Measurements from ENCODE around the gene FOXN1. TPM values are rescaled to one million over a fixed set of nuclear protein-coding genes. Genes with fewer than 3 reads are reported as not detected.

Gene FOXN1
- total and polyA plus RNA-seq, 2 experiments from 2014 or later = 0.87 TPM; not detected in 1

DNA sequence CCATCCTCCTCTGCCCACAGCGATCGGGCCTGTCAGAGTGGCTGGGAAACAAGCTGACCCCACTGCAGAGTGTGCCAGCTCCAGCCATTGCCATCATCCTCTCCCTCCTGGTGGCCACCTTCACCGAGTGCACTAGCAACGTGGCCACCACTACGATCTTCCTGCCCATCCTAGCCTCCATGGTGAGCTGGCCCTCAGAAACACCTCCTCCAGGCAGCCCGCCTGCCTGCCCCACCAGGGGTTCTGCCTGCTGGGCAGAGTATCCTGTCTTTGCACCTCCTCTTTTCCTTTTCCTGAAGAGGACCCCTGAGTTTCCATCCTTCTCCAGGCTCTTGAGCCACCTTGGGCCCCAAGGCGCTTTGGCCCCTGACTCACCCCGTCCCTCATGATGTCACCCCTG lies 10.5 kb upstream of the FOXN1 start:
- Histone ChIP-seq H3K79me2 (no peaks in the 10 kb centered on the region), H3K9me2 (replicated peaks; ENCODE audit: insufficient read depth) (no peaks in the 10 kb centered on the region), H3K27me3 (no peaks in the 10 kb centered on the region), H2AFZ (no peak overlapping the region), H3K9me3 (ENCODE audit: low read depth) (no peaks in the 10 kb centered on the region), H3K4me3 (no peak overlapping the region), H3K4me2 (no peak overlapping the region), H3K27ac (no peak overlapping the region), H3K4me1 (ENCODE audit: insufficient read depth) (no peaks in the 10 kb centered on the region), H4K20me1 (ENCODE audit: insufficient read depth, poor library complexity, severe bottlenecking) (no peaks in the 10 kb centered on the region), H3K36me3 (replicated peaks; ENCODE audit: insufficient read depth, low read depth) (no peaks in the 10 kb centered on the region)
- TF ChIP-seq EZH2phosphoT487 (IDR thresholded peaks at IDR 0.05; ENCODE audit: low read depth, severe bottlenecking, unreplicated experiment) (no peak), EZH2 (IDR thresholded peaks at IDR 0.05; ENCODE audit: borderline replicate concordance) (no peak)
- TF ChIP-seq, protein P1, sequence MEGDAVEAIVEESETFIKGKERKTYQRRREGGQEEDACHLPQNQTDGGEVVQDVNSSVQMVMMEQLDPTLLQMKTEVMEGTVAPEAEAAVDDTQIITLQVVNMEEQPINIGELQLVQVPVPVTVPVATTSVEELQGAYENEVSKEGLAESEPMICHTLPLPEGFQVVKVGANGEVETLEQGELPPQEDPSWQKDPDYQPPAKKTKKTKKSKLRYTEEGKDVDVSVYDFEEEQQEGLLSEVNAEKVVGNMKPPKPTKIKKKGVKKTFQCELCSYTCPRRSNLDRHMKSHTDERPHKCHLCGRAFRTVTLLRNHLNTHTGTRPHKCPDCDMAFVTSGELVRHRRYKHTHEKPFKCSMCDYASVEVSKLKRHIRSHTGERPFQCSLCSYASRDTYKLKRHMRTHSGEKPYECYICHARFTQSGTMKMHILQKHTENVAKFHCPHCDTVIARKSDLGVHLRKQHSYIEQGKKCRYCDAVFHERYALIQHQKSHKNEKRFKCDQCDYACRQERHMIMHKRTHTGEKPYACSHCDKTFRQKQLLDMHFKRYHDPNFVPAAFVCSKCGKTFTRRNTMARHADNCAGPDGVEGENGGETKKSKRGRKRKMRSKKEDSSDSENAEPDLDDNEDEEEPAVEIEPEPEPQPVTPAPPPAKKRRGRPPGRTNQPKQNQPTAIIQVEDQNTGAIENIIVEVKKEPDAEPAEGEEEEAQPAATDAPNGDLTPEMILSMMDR (IDR thresholded peaks at IDR 0.05; ENCODE audit: poor library complexity) = no peak
- no peak for DNase-seq (ENCODE audit: low spot score)
- WGBS (ENCODE audit: low lambda C conversion rate, missing lambda C conversion rate) = 96% methylated on average over 8 of the region's 8 CpGs

DNA sequence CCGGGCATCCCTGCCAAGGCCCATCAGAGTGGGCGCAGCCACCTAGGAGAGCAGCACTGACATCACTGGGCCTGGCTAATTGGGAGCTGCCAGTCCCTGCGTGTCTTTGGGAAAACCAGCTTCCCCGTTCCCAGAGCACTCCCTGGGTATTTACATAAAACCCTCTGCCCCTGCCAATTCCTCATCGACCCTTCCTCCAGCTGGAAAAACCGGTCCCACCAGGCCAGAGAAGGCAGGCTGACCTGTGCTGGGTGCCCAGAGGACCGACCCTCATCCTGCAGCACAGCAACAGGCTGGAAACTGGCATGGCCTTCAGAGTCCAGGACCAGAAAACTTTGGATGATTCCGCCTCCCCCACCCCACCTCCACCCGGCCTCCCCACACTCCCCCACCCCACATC lies 8.2 kb upstream of the FOXN1 start:
- no peak overlapping the region for H3K27ac ChIP-seq
- no peaks in the 10 kb centered on the region for H3K9me3 ChIP-seq (ENCODE audit: low read depth)
- no peak for TF ChIP-seq EZH2phosphoT487 (IDR thresholded peaks at IDR 0.05; ENCODE audit: low read depth, severe bottlenecking, unreplicated experiment)
- TF ChIP-seq, protein P1 (IDR thresholded peaks at IDR 0.05; ENCODE audit: poor library complexity) = no peak
- no peak overlapping the region for H3K4me3 ChIP-seq
- H3K79me2 ChIP-seq = no peaks in the 10 kb centered on the region
- H3K9me2 ChIP-seq (replicated peaks; ENCODE audit: insufficient read depth) = no peaks in the 10 kb centered on the region
- H4K20me1 ChIP-seq (ENCODE audit: insufficient read depth, poor library complexity, severe bottlenecking) = no peaks in the 10 kb centered on the region
- no peaks in the 10 kb centered on the region for H3K4me1 ChIP-seq (ENCODE audit: insufficient read depth)
- H2AFZ ChIP-seq = no peak overlapping the region
- 43% methylated on average over 7 of the region's 9 CpGs for WGBS (ENCODE audit: low lambda C conversion rate, missing lambda C conversion rate)
- H3K27me3 ChIP-seq = no peaks in the 10 kb centered on the region
- H3K4me2 ChIP-seq = no peak overlapping the region
- no peaks in the 10 kb centered on the region for H3K36me3 ChIP-seq (replicated peaks; ENCODE audit: insufficient read depth, low read depth)
- no peak for DNase-seq (ENCODE audit: low spot score)

DNA sequence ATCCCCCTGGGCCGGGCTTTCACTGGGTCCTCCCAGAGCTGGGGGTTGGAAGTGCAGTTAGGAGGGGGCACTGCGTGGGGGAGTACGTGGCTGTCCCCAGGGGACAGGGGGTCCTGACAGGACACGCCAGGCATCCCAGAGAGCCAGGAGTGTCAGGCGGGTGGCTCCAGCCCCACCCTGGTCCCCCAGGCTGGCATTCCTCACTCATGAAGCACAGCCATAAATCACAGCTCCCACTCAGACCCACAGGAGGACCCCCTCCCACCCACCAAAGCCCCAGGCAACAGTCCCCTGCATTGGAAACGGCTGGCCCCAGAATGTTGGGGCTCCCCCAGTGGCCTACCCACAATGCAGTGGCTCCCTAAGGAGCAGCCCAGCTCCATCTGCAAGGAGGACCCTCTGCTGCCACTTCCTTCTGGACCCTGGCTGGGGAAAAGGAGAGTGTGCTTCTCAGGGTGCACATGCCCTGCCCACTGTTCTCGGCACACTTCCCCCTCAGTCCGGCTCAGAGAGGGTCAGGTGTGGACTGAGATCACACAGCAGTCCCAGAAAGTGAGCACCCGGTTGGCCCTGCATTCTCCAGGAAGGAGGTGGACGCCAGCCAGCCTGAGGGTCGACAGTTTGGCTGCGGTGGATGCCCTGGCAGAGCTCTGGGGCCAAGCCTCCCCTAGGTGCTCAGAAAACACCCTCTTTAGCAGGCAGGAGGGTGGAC lies 7.3 kb upstream of the FOXN1 start:
- DNase-seq (ENCODE audit: low spot score) = no peak
- TF ChIP-seq, protein P1 (IDR thresholded peaks at IDR 0.05; ENCODE audit: poor library complexity) = no peak
- TF ChIP-seq EZH2phosphoT487 (IDR thresholded peaks at IDR 0.05; ENCODE audit: low read depth, severe bottlenecking, unreplicated experiment) = no peak
- no peak for TF ChIP-seq EZH2 (IDR thresholded peaks at IDR 0.05; ENCODE audit: borderline replicate concordance)
- H3K27me3 ChIP-seq = no peaks in the 10 kb centered on the region
- no peaks in the 10 kb centered on the region for H3K4me1 ChIP-seq (ENCODE audit: insufficient read depth)
- H3K9me2 ChIP-seq (replicated peaks; ENCODE audit: insufficient read depth) = no peaks in the 10 kb centered on the region
- H3K27ac ChIP-seq = no peak overlapping the region
- H3K79me2 ChIP-seq = no peaks in the 10 kb centered on the region
- H2AFZ ChIP-seq = no peak overlapping the region
- H3K9me3 ChIP-seq (ENCODE audit: low read depth) = no peaks in the 10 kb centered on the region
- no peak overlapping the region for H3K4me2 ChIP-seq
- H4K20me1 ChIP-seq (ENCODE audit: insufficient read depth, poor library complexity, severe bottlenecking) = no peaks in the 10 kb centered on the region
- no peaks in the 10 kb centered on the region for H3K36me3 ChIP-seq (replicated peaks; ENCODE audit: insufficient read depth, low read depth)
- no peak overlapping the region for H3K4me3 ChIP-seq
- 82% methylated on average over 10 of the region's 12 CpGs for WGBS (ENCODE audit: low lambda C conversion rate, missing lambda C conversion rate)
